WTC11 (cell line): ENCODE data around the gene EHMT1. TPM values are rescaled to one million over a fixed set of nuclear protein-coding genes. Genes with fewer than 3 reads are reported as not detected.

Source experiments
- ATAC-seq: fragments of 200-7000 bp; cut with Tn5 transposase; 2 replicates; pipeline ENCODE4 v1.10.0; 2021; ENCODE audit warnings: mild to moderate bottlenecking, moderate library complexity
- CTCF ChIA-PET: fragments of 300-600 bp; sonication (Branson Sonifier 250); formaldehyde crosslinking; loops from one replicate; lab custom pipeline; 2021; ENCODE audit warnings: antibody characterized with exemption; lab: Charles Lee
- POLR2A ChIA-PET: fragments of 350-600 bp; sonication (Branson Sonifier 250); formaldehyde crosslinking; loops from one replicate; lab custom pipeline; 2021; ENCODE audit warnings: antibody characterized with exemption; lab: Charles Lee
- DNase-seq: peaks from one replicate; pipeline ENCODE4 v3.0.0; 2021; ENCODE audit warnings: low spot score
- H3K27ac Mint-ChIP-seq: 2 replicates; pipeline ENCODE4 v1.8.0; 2021; ENCODE audit warnings: mixed read lengths
- H3K27me3 Mint-ChIP-seq: 2 replicates; pipeline ENCODE4 v1.8.0; 2021; ENCODE audit warnings: low read depth, mild to moderate bottlenecking, moderate library complexity, mixed read lengths
- H3K36me3 Mint-ChIP-seq: 2 replicates; pipeline ENCODE4 v1.8.0; 2021; ENCODE audit warnings: mixed read lengths
- H3K4me1 Mint-ChIP-seq: 2 replicates; pipeline ENCODE4 v1.8.0; 2022; ENCODE audit warnings: mixed read lengths
- H3K4me3 Mint-ChIP-seq: 2 replicates; pipeline ENCODE4 v1.8.0; 2021; ENCODE audit warnings: mild to moderate bottlenecking, moderate library complexity, mixed read lengths
- H3K9me3 Mint-ChIP-seq: 2 replicates; pipeline ENCODE4 v1.8.0; 2021; ENCODE audit warnings: mixed read lengths
- ERG ChIP-seq: fragments of 250-450 bp; sonication (Bioruptor Pico); IDR thresholded peaks from 2 replicates; pipeline ENCODE4 v1.8.0; 2021; ENCODE audit warnings: mild to moderate bottlenecking
- ETV6 ChIP-seq: sonication (generic); formaldehyde crosslinking; IDR thresholded peaks from 2 replicates; pipeline ENCODE4 v1.8.1; 2022; ENCODE audit warnings: mild to moderate bottlenecking, missing genetic modification reagents
- GABPB1 ChIP-seq: sonication (generic); formaldehyde crosslinking; IDR thresholded peaks from 2 replicates; pipeline ENCODE4 v1.8.1; 2023; ENCODE audit warnings: mild to moderate bottlenecking, missing genetic modification reagents
- GTF2I ChIP-seq: fragments of 250-450 bp; sonication (Bioruptor Pico); conservative IDR thresholded peaks from 2 replicates; pipeline ENCODE4 v1.4.0; 2021; ENCODE audit warnings: mild to moderate bottlenecking
- HMGA2 ChIP-seq: fragments of 250-450 bp; sonication (Bioruptor Pico); IDR thresholded peaks from 2 replicates; pipeline ENCODE4 v1.4.0; 2021; ENCODE audit warnings: mild to moderate bottlenecking, moderate library complexity
- MAX ChIP-seq: sonication (generic); formaldehyde crosslinking; IDR thresholded peaks from 2 replicates; pipeline ENCODE4 v1.8.0; 2022; ENCODE audit warnings: mild to moderate bottlenecking, missing genetic modification reagents
- RORB ChIP-seq: fragments of 250-450 bp; sonication (Bioruptor Pico); IDR thresholded peaks from 2 replicates; pipeline ENCODE4 v1.9.0; 2021; ENCODE audit warnings: mild to moderate bottlenecking
- TCF7 ChIP-seq: sonication (generic); formaldehyde crosslinking; IDR thresholded peaks from 2 replicates; pipeline ENCODE4 v1.8.0; 2022; ENCODE audit warnings: mild to moderate bottlenecking, low read depth, missing genetic modification reagents, moderate library complexity
- ZNF281 ChIP-seq: sonication (generic); formaldehyde crosslinking; IDR thresholded peaks from 2 replicates; pipeline ENCODE4 v1.8.0; 2023; ENCODE audit warnings: mild to moderate bottlenecking, missing genetic modification reagents
- total RNA-seq: library from RNA; stranded (reverse); gene quantifications from 3 replicates; pipeline ENCODE4 v1.2.3, GENCODE V29; 2021
- TF ChIP-seq, protein P1 (sequence below): sonication (generic); formaldehyde crosslinking; IDR thresholded peaks from 2 replicates; pipeline ENCODE4 v1.8.0; 2023; ENCODE audit warnings: missing genetic modification reagents, mild to moderate bottlenecking, borderline replicate concordance
- TF ChIP-seq, protein P2 (sequence below): sonication (generic); formaldehyde crosslinking; IDR thresholded peaks from 2 replicates; pipeline ENCODE4 v1.8.0; 2022; ENCODE audit warnings: mild to moderate bottlenecking, missing genetic modification reagents
- TF ChIP-seq, protein P3 (sequence below): sonication (generic); formaldehyde crosslinking; IDR thresholded peaks from 2 replicates; pipeline ENCODE4 v1.8.1; 2023; ENCODE audit warnings: mild to moderate bottlenecking, missing genetic modification reagents

The EHMT1 gene
- total RNA-seq, 1 experiment from 2014 or later: 170 TPM

GRCh38 chr9:137762414-137763061 is 143.7 kb downstream of the EHMT1 start:
- Mint-ChIP-seq H3K9me3 (no peaks in the 10 kb centered on the region), H3K27me3 (no peaks in the 10 kb centered on the region), H3K4me3 (no peak overlapping the region), H3K27ac (peak overlapping the region; percentile 82), H3K36me3 (peaks cover 69% of the 10 kb centered on the region), H3K4me1 (peaks cover 19% of the 10 kb centered on the region)
- no peak for ATAC-seq
- ChIA-PET CTCF (no interaction called here), POLR2A (no interaction called here)
- no peak for TF ChIP-seq GABPB1
- TF ChIP-seq RORB: no peak
- no peak for TF ChIP-seq MAX (CRISPR knock-in tag)
- TF ChIP-seq, protein P1, sequence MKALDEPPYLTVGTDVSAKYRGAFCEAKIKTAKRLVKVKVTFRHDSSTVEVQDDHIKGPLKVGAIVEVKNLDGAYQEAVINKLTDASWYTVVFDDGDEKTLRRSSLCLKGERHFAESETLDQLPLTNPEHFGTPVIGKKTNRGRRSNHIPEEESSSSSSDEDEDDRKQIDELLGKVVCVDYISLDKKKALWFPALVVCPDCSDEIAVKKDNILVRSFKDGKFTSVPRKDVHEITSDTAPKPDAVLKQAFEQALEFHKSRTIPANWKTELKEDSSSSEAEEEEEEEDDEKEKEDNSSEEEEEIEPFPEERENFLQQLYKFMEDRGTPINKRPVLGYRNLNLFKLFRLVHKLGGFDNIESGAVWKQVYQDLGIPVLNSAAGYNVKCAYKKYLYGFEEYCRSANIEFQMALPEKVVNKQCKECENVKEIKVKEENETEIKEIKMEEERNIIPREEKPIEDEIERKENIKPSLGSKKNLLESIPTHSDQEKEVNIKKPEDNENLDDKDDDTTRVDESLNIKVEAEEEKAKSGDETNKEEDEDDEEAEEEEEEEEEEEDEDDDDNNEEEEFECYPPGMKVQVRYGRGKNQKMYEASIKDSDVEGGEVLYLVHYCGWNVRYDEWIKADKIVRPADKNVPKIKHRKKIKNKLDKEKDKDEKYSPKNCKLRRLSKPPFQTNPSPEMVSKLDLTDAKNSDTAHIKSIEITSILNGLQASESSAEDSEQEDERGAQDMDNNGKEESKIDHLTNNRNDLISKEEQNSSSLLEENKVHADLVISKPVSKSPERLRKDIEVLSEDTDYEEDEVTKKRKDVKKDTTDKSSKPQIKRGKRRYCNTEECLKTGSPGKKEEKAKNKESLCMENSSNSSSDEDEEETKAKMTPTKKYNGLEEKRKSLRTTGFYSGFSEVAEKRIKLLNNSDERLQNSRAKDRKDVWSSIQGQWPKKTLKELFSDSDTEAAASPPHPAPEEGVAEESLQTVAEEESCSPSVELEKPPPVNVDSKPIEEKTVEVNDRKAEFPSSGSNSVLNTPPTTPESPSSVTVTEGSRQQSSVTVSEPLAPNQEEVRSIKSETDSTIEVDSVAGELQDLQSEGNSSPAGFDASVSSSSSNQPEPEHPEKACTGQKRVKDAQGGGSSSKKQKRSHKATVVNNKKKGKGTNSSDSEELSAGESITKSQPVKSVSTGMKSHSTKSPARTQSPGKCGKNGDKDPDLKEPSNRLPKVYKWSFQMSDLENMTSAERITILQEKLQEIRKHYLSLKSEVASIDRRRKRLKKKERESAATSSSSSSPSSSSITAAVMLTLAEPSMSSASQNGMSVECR (CRISPR knock-in tag): no peak
- no peak for TF ChIP-seq ETV6 (CRISPR knock-in tag)
- TF ChIP-seq, protein P2, sequence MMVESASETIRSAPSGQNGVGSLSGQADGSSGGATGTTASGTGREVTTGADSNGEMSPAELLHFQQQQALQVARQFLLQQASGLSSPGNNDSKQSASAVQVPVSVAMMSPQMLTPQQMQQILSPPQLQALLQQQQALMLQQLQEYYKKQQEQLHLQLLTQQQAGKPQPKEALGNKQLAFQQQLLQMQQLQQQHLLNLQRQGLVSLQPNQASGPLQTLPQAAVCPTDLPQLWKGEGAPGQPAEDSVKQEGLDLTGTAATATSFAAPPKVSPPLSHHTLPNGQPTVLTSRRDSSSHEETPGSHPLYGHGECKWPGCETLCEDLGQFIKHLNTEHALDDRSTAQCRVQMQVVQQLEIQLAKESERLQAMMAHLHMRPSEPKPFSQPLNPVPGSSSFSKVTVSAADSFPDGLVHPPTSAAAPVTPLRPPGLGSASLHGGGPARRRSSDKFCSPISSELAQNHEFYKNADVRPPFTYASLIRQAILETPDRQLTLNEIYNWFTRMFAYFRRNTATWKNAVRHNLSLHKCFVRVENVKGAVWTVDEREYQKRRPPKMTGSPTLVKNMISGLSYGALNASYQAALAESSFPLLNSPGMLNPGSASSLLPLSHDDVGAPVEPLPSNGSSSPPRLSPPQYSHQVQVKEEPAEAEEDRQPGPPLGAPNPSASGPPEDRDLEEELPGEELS (CRISPR knock-in tag): no peak
- no peak for TF ChIP-seq ERG (CRISPR knock-in tag)
- no peak for TF ChIP-seq ZNF281 (CRISPR knock-in tag)
- no peak for TF ChIP-seq HMGA2 (CRISPR knock-in tag)
- TF ChIP-seq, protein P3, sequence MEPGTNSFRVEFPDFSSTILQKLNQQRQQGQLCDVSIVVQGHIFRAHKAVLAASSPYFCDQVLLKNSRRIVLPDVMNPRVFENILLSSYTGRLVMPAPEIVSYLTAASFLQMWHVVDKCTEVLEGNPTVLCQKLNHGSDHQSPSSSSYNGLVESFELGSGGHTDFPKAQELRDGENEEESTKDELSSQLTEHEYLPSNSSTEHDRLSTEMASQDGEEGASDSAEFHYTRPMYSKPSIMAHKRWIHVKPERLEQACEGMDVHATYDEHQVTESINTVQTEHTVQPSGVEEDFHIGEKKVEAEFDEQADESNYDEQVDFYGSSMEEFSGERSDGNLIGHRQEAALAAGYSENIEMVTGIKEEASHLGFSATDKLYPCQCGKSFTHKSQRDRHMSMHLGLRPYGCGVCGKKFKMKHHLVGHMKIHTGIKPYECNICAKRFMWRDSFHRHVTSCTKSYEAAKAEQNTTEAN (CRISPR knock-in tag): no peak
- TF ChIP-seq TCF7 (CRISPR knock-in tag): no peak
- TF ChIP-seq GTF2I (CRISPR knock-in tag): no peak
- DNase-seq: no peak
